ENCODE results near the gene GFAP. TPM values are rescaled to one million over a fixed set of nuclear protein-coding genes. Genes with fewer than 3 reads are reported as not detected.
A peak's percentile ranks its signal among the peaks of the same experiment; 100 is the strongest.

Gene GFAP
- total and polyA plus RNA-seq, 8 donors, result 0.12 to 2.2 (median 0.85) TPM

DNA sequence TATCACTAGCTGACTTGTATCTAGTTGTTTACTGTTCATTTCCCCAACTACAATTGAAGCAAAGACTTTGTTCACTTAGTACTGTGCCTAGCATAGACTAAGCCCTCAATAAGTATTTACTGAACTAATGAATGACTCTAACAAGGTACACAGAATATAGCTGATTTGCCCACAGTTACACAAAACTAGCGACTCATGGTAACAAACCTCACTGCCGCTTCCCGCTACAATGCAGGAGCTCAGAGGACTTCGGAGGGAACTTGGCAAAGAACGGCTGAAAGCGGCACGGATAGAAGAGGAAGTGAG is 16.6 kb downstream of the GFAP start:
- ATAC-seq, result no peak

DNA sequence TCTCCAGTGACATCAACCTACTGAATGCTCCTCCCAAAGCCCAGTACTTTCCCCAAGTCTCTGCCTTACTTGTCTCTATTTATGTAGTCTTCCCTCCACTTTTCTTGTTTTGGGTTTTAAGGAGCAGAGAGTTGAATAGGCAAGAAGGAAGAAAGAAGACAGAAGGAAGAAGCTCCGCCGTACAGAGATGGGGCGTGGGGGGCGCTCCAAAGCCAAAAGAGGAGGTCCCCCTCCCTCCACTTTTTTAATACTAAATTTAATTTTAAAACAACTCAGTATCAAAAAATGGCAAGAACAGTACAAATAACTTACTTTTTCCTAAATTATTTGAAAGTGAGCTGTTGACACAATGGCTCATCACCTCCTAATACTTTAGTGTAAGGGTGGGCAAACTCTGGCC is 20.7 kb downstream of the GFAP start:
- Histone ChIP-seq H3K27me3 (no peaks in the 10 kb centered on the region), H3K4me3 (no peak overlapping the region), H3K27ac (no peak overlapping the region), H3K4me1 (peaks cover 0 to 15% (median 5%) of the 10 kb centered on the region in 3 donors), H3K9me3 (no peaks in the 10 kb centered on the region), H3K36me3 (peaks cover 0 to 15% (median 7%) of the 10 kb centered on the region in 3 donors)
- WGBS, 2 donors, result 90 to 97% methylated on average over 4 of the region's 4 CpGs
- FAIRE-seq, result no peak
- TF ChIP-seq, protein P1, sequence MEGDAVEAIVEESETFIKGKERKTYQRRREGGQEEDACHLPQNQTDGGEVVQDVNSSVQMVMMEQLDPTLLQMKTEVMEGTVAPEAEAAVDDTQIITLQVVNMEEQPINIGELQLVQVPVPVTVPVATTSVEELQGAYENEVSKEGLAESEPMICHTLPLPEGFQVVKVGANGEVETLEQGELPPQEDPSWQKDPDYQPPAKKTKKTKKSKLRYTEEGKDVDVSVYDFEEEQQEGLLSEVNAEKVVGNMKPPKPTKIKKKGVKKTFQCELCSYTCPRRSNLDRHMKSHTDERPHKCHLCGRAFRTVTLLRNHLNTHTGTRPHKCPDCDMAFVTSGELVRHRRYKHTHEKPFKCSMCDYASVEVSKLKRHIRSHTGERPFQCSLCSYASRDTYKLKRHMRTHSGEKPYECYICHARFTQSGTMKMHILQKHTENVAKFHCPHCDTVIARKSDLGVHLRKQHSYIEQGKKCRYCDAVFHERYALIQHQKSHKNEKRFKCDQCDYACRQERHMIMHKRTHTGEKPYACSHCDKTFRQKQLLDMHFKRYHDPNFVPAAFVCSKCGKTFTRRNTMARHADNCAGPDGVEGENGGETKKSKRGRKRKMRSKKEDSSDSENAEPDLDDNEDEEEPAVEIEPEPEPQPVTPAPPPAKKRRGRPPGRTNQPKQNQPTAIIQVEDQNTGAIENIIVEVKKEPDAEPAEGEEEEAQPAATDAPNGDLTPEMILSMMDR (IDR thresholded peaks at IDR 0.05), result no peak
- no peak for ATAC-seq
- no peak for DNase-seq
- intact Hi-C loops (cut with DNase I), result no loop called here

More for the DNA sequence above, 16.6 kb downstream of the GFAP start:
- DNase-seq (no peak), FAIRE-seq (no peak)
- intact Hi-C loops (cut with DNase I), result no loop called here
- peaks cover 0 to 6% (median 0%) of the 10 kb centered on the region in 3 donors for H3K36me3 ChIP-seq
- H3K4me1 ChIP-seq, result peaks cover 0 to 19% (median 5%) of the 10 kb centered on the region in 3 donors
- H3K9me3 ChIP-seq, result no peaks in the 10 kb centered on the region
- no peaks in the 10 kb centered on the region for H3K27me3 ChIP-seq
- peak overlapping the region; percentile 97 to 98 (median 98) for H3K27ac ChIP-seq
- 0 to 1% methylated on average over 7 of the region's 7 CpGs for WGBS, 2 donors
- H3K4me3 ChIP-seq, result peak overlapping the region; percentile 67 to 75 (median 72)
- TF ChIP-seq, protein P1 (IDR thresholded peaks at IDR 0.05), result no peak

DNA sequence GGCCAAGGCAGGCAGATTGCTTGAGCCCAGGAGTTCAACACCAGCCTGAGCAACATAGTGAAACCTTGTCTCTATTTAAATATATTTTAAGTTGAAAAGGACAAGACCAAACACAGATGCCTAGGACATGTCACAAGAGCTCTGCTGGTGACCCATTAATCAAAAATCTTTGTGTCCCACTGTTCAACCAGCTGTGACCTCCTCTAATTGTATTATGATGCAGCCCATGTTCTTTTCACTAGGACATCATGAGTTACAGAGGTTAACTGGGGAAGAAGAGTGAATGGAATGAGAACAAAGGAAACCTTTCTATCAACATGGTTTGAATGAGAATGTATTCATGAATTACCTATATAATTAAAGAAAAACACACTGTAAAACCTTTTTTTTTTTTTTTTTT is 23.1 kb downstream of the GFAP start:
- H3K9me3 ChIP-seq, result no peaks in the 10 kb centered on the region
- no peak overlapping the region for H3K4me3 ChIP-seq
- peaks cover 0 to 15% (median 7%) of the 10 kb centered on the region in 3 donors for H3K36me3 ChIP-seq
- no peak for FAIRE-seq
- no peak overlapping the region for H3K27ac ChIP-seq
- no peaks in the 10 kb centered on the region for H3K27me3 ChIP-seq
- no peak for ATAC-seq
- peaks cover 0 to 2% (median 0%) of the 10 kb centered on the region in 3 donors for H3K4me1 ChIP-seq
- no peak for DNase-seq
- TF ChIP-seq, protein P1 (IDR thresholded peaks at IDR 0.05), result no peak
- intact Hi-C loops (cut with DNase I), result no loop called here

DNA sequence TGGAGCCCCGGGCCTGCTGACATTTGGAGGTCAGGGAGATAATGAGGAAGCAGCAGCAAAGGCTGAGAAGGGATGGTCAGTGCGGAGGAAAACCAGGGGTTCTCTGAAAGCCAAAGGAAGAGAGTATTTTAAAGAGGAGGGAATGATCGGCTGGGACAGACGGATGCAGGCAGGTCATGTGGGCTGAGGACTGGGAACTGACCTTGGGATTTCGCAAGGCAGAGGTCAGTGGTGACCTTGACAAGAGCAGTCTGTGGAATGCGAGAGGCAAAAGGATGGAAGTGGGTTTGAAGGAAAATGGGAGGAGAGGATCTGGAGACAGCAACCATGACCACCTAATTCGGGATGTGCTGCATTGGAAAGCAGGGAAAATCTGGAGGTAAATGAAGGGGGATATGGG is 26.3 kb downstream of the GFAP start:
- Histone ChIP-seq H3K36me3 (peaks cover 0 to 23% (median 13%) of the 10 kb centered on the region in 3 donors), H3K27ac (no peak overlapping the region), H3K4me1 (no peaks in the 10 kb centered on the region), H3K27me3 (no peaks in the 10 kb centered on the region), H3K9me3 (no peaks in the 10 kb centered on the region), H3K4me3 (no peak overlapping the region)
- no peak for FAIRE-seq
- ATAC-seq, result no peak
- DNase-seq, result no peak
- TF ChIP-seq, protein P1 (IDR thresholded peaks at IDR 0.05), result no peak
- 54 to 65% methylated on average over 7 of the region's 7 CpGs for WGBS, 2 donors
- intact Hi-C loops (cut with DNase I), result no loop called here

DNA sequence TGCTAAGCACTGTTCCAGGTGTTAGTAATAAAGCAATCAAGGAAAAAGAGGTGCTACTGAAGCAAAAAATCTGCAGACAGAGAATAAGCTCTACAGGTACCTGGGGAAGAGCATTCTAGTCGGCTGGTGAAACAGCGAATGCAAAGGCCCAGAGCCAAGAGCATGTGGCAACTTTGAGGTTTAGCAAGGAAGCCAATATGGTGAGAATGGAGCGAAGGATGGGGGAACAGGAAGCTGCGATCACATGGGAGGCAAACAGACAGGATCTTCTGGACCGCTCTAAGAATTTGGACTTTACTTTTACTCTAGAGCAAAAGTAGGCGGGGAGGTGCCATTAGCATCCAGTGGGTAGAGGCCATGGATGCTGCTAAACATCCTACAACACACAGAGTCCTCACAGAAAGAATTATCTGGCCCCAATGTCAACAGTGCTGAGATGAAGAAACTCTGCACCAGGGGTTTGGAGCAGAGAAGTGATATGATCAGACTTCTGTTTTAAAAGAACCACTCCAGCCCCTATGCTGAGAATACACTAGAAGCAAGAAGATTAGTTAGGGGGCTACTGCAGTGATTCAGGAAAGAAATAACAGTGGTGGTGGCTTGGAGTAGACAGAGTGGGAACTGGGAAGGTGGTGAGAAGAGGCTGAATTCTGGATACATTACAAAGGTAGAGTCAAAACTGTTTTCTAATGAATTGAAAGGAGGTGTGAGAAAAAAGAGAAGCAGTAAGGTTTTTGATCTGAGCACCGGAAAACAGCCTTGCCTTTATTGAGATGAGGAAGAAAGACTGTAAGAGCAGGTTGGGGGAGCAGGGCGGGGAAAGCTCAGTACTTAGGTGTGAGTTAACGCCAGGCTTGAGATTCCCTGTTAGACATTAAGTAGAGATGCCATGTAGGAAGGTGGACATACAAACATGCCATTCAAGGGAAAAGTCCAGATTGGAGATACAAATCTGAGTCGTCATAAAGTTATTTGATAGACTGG is 27.0 kb downstream of the GFAP start:
- FAIRE-seq, result no peak
- ATAC-seq, result no peak

More for the DNA sequence above, 27.0 kb downstream of the GFAP start:
- 82 to 86% methylated on average over 10 of the region's 10 CpGs for WGBS, 2 donors
- Histone ChIP-seq H3K9me3 (no peaks in the 10 kb centered on the region), H3K27ac (no peak overlapping the region), H3K4me1 (no peaks in the 10 kb centered on the region), H3K4me3 (no peak overlapping the region), H3K27me3 (no peaks in the 10 kb centered on the region), H3K36me3 (peaks cover 0 to 22% (median 15%) of the 10 kb centered on the region in 3 donors)
- intact Hi-C loops (cut with DNase I), result no loop called here
- DNase-seq, result no peak
- TF ChIP-seq, protein P1 (IDR thresholded peaks at IDR 0.05), result no peak
